GM23338 (cell line): ENCODE data around the gene EPHA6.

Experiments
- CTCF ChIP-seq, 2 experiments: fragments of 200-600 bp in 1 of 2; sonication (generic) in 1 of 2; conservative IDR thresholded peaks; 2 replicates each; pipeline versions ENCODE4 v1.5.1 to v1.6.1; 2016 to 2017; ENCODE audit warnings: antibody characterized with exemption in 2 of 2, low read depth in 2 of 2, mild to moderate bottlenecking in 2 of 2, moderate library complexity in 1 of 2
- EZH2 ChIP-seq: fragments of 200-600 bp; sonication (generic); IDR thresholded peaks from one replicate; pipeline ENCODE4 v1.8.0; 2017; ENCODE audit warnings: antibody characterized with exemption, mild to moderate bottlenecking, low read depth; ENCODE audit not compliant: unreplicated experiment
- EZH2phosphoT487 ChIP-seq: fragments of 200-600 bp; sonication (generic); IDR thresholded peaks from one replicate; pipeline ENCODE4 v1.8.1; 2018; ENCODE audit warnings: antibody characterized with exemption; ENCODE audit not compliant: unreplicated experiment
- JUNB ChIP-seq: IDR thresholded peaks from one replicate; pipeline ENCODE4 v1.6.1; 2016; ENCODE audit warnings: antibody characterized with exemption; ENCODE audit not compliant: unreplicated experiment
- NANOG ChIP-seq: IDR thresholded peaks from 2 replicates; pipeline ENCODE4 v1.6.1; 2016; ENCODE audit warnings: antibody characterized with exemption, borderline replicate concordance
- POLR2AphosphoS5 ChIP-seq: IDR thresholded peaks from 2 replicates; pipeline ENCODE4 v1.6.1; 2016; ENCODE audit warnings: antibody characterized with exemption, low read depth
- REST ChIP-seq: IDR thresholded peaks from one replicate; pipeline ENCODE4 v1.6.1; 2018; ENCODE audit warnings: antibody characterized with exemption; ENCODE audit not compliant: unreplicated experiment

- no peak for TF ChIP-seq EZH2phosphoT487
- TF ChIP-seq REST: no peak
- TF ChIP-seq EZH2: no peak
- TF ChIP-seq CTCF (conservative IDR thresholded peaks at IDR 0.05; ENCODE audit: low read depth in 2 of 2): no peak
- TF ChIP-seq POLR2AphosphoS5: no peak
- peak; percentile 88; the same call in 1 of the 2 replicates for TF ChIP-seq NANOG
- no peak for TF ChIP-seq JUNB
These were observed 311.6 kb downstream of the EPHA6 start for GRCh38 chr3:97125902-97126499.
